HG02840 (cell line): ENCODE data around the gene SLAIN2.
"Not testable (repeated sequence)": the region's sequence is repeated elsewhere in the genome, so short reads cannot be mapped to it uniquely, and the experiment has no call there.

Experiments
- ATAC-seq: cut with Tn5 transposase; IDR thresholded peaks from one replicate; pipeline ENCODE4 v1.9.1; 2021; ENCODE audit warnings: mild to moderate bottlenecking, moderate library complexity, moderate number of reproducible peaks; ENCODE audit not compliant: unreplicated experiment, low FRiP score

The SLAIN2 gene

DNA sequence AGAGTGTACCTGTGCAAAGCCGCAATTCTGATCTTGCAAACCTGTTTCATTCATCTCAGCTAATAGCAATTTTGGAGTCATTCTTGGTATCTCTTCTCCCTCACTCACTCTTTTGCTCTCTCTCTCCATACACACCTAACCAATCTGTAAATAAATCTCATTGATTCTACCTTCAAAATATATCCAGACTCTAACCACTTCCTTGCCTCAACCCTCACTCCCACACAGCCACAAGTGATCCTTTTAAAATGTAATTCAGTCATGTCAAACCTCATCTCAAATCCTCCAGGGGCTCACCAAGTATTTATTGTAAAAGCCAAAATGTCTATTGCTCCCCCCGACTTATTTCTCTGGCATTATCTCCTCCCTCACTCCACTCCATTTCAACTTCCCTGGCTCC lies 90.1 kb downstream of the SLAIN2 start:
- ATAC-seq = no peak

- no peak for ATAC-seq
Observed at GRCh38 chr4:48432017-48432416, 90.7 kb downstream of the SLAIN2 start.

DNA sequence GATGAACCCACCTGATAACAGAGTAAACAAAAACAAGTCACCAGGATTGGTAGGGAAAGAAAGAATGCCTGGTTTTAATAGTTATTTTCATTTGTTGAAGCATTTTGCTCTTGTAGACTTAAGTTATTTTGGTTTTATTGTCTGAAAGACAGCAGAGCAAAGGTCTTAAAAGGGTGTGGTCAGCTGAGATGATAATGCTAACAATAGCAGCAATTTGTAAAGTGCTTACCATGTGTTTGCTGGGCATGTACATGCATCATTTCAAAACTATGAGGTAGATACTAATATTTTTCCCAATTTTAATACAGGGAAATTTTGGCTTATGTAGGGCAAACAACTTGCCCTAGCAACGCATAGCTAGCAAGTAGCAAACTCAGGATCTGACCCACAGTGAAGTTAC lies 95.0 kb downstream of the SLAIN2 start:
- no peak for ATAC-seq

DNA sequence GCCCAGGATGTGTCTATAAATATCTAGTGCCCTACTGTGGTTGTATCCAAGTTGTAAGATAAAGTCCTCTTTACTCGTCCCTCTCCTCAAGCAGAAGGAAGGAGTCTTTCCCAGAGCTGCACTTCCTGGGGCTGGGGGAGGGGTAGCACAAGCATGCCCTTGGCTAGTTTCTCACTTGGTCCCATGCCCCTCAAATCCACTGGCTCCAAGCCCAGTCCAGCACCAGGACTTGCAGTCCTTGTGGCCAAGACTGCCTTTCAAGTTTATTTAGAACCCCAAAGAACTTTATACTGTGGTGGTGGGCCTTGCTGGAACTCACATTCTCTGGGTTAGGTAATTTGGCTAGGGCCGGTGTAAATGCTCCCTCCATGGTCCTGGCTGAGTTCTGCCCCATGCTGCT lies 98.7 kb downstream of the SLAIN2 start:
- no peak for ATAC-seq

GRCh38 chr4:48440914-48441313 lies 99.6 kb downstream of the SLAIN2 start:
- not testable (repeated sequence) for ATAC-seq

GRCh38 chr4:48445704-48446103 lies 104.4 kb downstream of the SLAIN2 start:
- ATAC-seq = no peak

- ATAC-seq = no peak
Observed at GRCh38 chr4:48446642-48447041, 105.3 kb downstream of the SLAIN2 start.

GRCh38 chr4:48449151-48449550 lies 107.8 kb downstream of the SLAIN2 start:
- no peak for ATAC-seq

DNA sequence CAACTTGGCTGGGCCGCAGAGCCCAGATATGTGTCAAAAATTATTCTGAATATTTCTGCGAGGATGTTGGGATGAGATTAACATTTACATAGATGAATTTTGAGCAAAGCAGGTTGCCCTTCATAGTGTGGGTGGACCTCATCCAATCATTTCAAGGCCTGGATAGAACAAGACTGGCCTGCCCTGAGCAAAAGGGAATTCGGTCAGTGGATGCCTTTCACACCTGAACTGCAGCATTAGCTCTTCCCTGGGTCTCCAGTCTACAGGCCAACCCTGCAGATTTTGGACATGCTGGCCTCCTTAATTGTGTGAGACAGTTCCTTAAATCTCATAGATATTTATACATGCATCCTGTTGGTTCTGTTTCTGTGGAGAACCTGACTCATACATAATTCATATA lies 109.4 kb downstream of the SLAIN2 start:
- ATAC-seq = no peak

DNA sequence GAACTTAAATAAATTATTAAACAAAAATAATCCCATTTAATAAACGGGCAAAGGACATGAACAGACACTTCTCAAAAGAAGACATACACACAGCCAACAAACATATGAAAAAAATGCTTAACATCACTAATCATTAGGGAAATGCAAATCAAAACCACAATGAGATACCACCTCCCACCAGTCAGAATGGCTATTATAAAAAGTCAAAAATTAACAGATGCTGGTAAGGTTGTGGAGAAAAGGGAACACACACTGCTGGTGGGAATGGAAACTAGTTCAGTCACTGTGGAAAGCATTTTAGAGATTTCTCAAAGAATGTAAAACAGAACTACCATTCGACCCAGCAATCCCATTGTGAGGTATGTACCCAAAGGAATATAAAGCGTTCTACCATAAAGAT lies 110.3 kb downstream of the SLAIN2 start:
- not testable (repeated sequence) for ATAC-seq

DNA sequence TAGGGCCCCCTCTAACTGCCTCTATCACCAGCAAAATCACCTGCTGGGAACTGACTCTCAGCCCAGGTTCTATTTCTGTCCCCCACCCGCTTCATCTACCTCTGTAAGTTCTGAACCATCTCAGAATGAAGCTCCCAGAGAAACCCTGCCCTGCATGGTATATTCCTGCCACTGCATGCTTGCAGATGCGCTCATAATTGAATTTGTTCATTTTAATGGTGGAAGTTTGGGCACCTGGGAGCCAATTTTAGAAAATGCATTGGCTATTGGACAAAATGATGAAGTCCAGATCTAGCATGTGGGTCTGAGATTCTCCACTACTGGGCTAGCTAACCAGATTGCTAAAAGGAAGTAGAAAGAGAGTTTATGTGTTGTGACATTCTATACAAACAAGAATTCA lies 113.3 kb downstream of the SLAIN2 start:
- ATAC-seq = no peak

DNA sequence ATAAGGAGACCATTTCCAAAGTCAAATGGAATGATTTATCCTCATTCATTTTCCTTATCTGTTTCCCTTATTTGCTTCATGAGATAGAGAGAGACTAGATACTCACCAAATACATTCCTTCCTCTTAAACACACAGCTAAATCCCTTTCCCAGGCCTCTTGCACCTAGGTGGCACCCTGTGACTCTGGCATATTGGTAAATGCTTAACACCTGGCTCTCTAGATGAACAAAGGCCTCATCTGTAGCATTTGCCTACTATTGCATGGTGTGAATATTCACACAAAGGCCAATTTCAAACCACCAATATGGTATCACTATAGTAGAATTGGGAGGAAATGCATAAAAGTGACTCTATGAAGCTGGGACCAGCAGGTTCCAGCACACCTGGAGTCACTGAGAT lies 119.7 kb downstream of the SLAIN2 start:
- ATAC-seq = no peak

DNA sequence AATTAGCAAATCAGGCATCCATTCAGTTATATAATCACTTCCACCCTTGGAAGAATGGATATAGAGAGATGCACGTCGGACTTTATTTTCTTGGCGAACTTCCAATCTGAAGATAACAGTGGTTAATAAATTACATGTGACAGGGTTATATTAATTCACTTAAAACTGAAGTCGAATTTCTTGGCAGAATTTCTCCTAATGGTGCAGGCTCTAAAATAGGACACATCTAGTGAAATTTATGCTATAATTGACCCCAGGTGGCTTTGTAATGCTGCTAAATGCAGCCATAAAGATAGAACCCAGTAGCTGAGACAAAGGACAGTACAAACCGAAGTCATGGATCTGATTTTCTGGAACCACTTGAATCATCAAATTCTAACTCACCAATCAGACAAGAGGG lies 121.0 kb downstream of the SLAIN2 start:
- ATAC-seq = no peak

DNA sequence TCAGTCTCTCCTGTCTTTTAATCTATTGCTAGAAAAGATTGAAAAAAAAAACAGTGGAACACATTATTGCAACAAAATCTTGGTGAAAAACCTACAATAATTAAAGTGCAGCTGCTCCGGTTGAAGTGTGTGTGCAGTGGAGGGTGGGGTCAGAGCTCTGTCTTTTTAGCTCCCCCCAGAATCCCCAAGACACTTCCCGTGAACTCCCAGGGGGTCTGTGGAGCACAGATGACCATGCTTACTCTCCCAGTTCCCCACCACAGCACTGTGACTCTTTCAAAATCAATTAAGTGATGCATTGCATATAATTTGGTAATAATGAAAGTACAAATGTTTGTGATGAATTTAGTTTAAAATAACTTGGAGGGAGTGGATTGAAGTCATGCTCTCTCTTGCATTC lies 126.1 kb downstream of the SLAIN2 start:
- ATAC-seq = no peak

DNA sequence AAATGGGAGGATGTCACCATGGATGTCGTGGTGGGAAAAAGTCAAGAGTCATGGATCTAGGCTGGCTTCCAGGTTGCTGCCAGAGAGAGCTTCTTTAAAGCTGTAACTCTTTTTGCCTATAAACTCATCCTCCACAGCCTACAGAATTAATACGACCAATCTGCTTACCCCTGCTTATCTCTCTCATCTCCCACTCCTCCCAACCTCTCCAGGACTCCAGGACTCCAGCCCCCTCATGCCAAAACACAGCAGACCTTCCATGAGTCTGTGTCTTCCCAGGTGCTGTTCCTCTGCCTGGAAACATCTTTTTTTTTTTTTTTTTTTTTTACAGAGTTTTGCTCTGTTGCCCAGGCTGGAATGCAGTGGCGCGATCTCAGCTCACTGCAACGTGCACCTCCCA lies 126.6 kb downstream of the SLAIN2 start:
- no peak for ATAC-seq

DNA sequence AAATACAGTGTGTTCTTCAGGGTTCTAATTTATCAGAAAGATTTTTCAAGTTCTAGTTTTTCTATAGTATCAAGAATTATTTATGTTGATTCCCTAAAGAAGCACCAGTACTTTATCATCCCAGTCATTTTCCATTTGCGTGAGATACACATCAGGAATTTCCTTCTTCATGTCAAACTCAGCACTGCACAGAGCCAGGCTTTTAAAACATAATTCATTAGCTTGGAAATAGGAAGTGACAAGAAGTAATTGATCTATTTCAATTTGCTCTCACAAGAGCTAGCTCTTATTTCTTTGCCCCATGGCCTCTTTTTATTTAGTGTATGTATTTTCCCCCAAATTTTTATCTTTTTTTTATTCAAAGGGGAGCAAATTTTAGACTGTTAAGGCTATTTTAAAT lies 128.8 kb downstream of the SLAIN2 start:
- ATAC-seq = no peak

DNA sequence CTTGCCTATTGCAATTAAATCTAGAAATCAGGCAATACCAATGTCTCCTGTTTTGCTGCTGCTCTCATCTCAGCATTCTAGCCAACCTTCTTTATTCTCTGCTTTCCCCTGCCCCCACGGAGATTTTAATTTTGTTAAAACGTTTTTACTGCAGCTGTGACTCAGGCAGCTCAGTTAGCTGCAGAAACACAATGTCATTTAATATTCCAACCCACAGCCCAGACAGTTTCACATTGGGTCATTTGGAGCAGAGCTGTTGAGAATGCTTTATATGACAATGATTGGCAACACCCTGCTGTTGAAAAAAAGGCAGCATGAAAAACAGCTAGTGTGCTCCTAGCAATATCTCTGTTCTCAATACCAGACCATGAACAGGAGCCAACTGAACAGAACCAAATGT lies 129.2 kb downstream of the SLAIN2 start:
- ATAC-seq = no peak

GRCh38 chr4:48472794-48473193 lies 131.5 kb downstream of the SLAIN2 start:
- ATAC-seq = no peak

GRCh38 chr4:48475770-48476169 lies 134.4 kb downstream of the SLAIN2 start:
- no peak for ATAC-seq
